Activated B cell treated with CpG ODN at 0.5 μM for 24 hours (primary cell): Measurements from ENCODE around the gene MAP1LC3B. TPM values are rescaled to one million over a fixed set of nuclear protein-coding genes. Genes with fewer than 3 reads are reported as not detected.

ENCODE experiments used
- ATAC-seq: fragments of 200-7000 bp; cut with Tn5 transposase; one replicate; pipeline ENCODE4 v1.10.0; 2021; ENCODE audit warnings: low read depth, mild to moderate bottlenecking, moderate library complexity
- CTCF ChIA-PET: fragments of 350-600 bp; sonication (Branson Sonifier 250); formaldehyde crosslinking; loops from one replicate; lab custom pipeline; 2021; ENCODE audit warnings: antibody characterized with exemption; lab: Charles Lee
- POLR2A ChIA-PET: fragments of 350-600 bp; sonication (Branson Sonifier 250); formaldehyde crosslinking; loops from one replicate; lab custom pipeline; 2021; ENCODE audit warnings: antibody characterized with exemption; lab: Charles Lee
- DNase-seq: peaks from one replicate; pipeline ENCODE4 v3.0.0; 2022
- H3K27ac Mint-ChIP-seq: one replicate; pipeline ENCODE4 v1.8.0; 2020; ENCODE audit warnings: mixed read lengths
- H3K27me3 Mint-ChIP-seq: one replicate; pipeline ENCODE4 v1.8.0; 2021; ENCODE audit warnings: mixed read lengths
- H3K36me3 Mint-ChIP-seq: one replicate; pipeline ENCODE4 v1.8.0; 2021; ENCODE audit warnings: low read depth, mixed read lengths
- H3K4me1 Mint-ChIP-seq: one replicate; pipeline ENCODE4 v1.8.0; 2021; ENCODE audit warnings: mixed read lengths
- H3K4me3 Mint-ChIP-seq: one replicate; pipeline ENCODE4 v1.8.0; 2020; ENCODE audit warnings: mild to moderate bottlenecking, mixed read lengths
- H3K9me3 Mint-ChIP-seq: one replicate; pipeline ENCODE4 v1.8.0; 2020; ENCODE audit warnings: mixed read lengths
- CTCF ChIP-seq: fragments of 200-600 bp; IDR thresholded peaks from one replicate; pipeline ENCODE4 v1.8.0; 2022; ENCODE audit warnings: antibody characterized with exemption, mild to moderate bottlenecking
- intact Hi-C: fragments of 100-400 bp; cut with micrococcal nuclease; formaldehyde crosslinking; loops from one replicate; pipeline ENCODE4 v1.15.1; 2024
- total RNA-seq: library from RNA; stranded (reverse); gene quantifications from 2 replicates; pipeline ENCODE4 v1.2.3, GENCODE V29; 2022

The MAP1LC3B gene
- total RNA-seq, 1 donor from 2014 or later: 52.9 TPM

GRCh38 chr16:87442581-87442966 is 50.4 kb downstream of the MAP1LC3B start:
- peaks cover 4% of the 10 kb centered on the region for H3K36me3 Mint-ChIP-seq
- no peaks in the 10 kb centered on the region for H3K9me3 Mint-ChIP-seq
- no peak for DNase-seq
- POLR2A ChIA-PET: no interaction called here
- ATAC-seq: no peak
- H3K27me3 Mint-ChIP-seq: no peaks in the 10 kb centered on the region
- H3K4me1 Mint-ChIP-seq: no peaks in the 10 kb centered on the region
- intact Hi-C loops: no loop called here
- CTCF ChIA-PET: no interaction called here
- no peak for TF ChIP-seq CTCF
- no peak overlapping the region for H3K27ac Mint-ChIP-seq
- H3K4me3 Mint-ChIP-seq: no peak overlapping the region

- ChIA-PET POLR2A (no interaction called here), CTCF (interaction anchor here (0.6 kb wide), 1 partner anchor 997 kb away, joined by 3 read pairs; no protein-coding TSS in a partner anchor)
- no peak overlapping the region for H3K27ac Mint-ChIP-seq
These were observed 50.9 kb downstream of the MAP1LC3B start for GRCh38 chr16:87443016-87443415.

GRCh38 chr16:87443964-87444363 is 51.8 kb downstream of the MAP1LC3B start:
- ChIA-PET CTCF (no interaction called here), POLR2A (interaction anchor here (0.7 kb wide), 1 partner anchor 1213 kb away, joined by 4 read pairs; no protein-coding TSS in a partner anchor)
- no peak overlapping the region for H3K4me3 Mint-ChIP-seq
- H3K27me3 Mint-ChIP-seq: no peaks in the 10 kb centered on the region
- no peak for DNase-seq
- H3K27ac Mint-ChIP-seq: no peak overlapping the region
- intact Hi-C loops: no loop called here
- peaks cover 4% of the 10 kb centered on the region for H3K36me3 Mint-ChIP-seq
- no peak for TF ChIP-seq CTCF
- no peak for ATAC-seq
- no peaks in the 10 kb centered on the region for H3K4me1 Mint-ChIP-seq
- H3K9me3 Mint-ChIP-seq: no peaks in the 10 kb centered on the region

More at GRCh38 chr16:87443016-87443415, 50.9 kb downstream of the MAP1LC3B start:
- DNase-seq: no peak
- no peak overlapping the region for H3K4me3 Mint-ChIP-seq
- H3K4me1 Mint-ChIP-seq: no peaks in the 10 kb centered on the region
- peaks cover 4% of the 10 kb centered on the region for H3K36me3 Mint-ChIP-seq
- no peak for TF ChIP-seq CTCF
- intact Hi-C loops: no loop called here
- no peak for ATAC-seq
- H3K27me3 Mint-ChIP-seq: no peaks in the 10 kb centered on the region
- H3K9me3 Mint-ChIP-seq: no peaks in the 10 kb centered on the region

- Mint-ChIP-seq H3K27ac (no peak overlapping the region), H3K27me3 (no peaks in the 10 kb centered on the region), H3K9me3 (no peaks in the 10 kb centered on the region), H3K4me3 (no peak overlapping the region), H3K4me1 (no peaks in the 10 kb centered on the region), H3K36me3 (peaks cover 4% of the 10 kb centered on the region)
- ChIA-PET CTCF (no interaction called here), POLR2A (no interaction called here)
- no peak for DNase-seq
- TF ChIP-seq CTCF: no peak
- intact Hi-C loops: no loop called here
- no peak for ATAC-seq
These were observed 53.4 kb downstream of the MAP1LC3B start for GRCh38 chr16:87445486-87445885.

- Mint-ChIP-seq H3K27ac (no peak overlapping the region), H3K27me3 (no peaks in the 10 kb centered on the region), H3K4me1 (no peaks in the 10 kb centered on the region), H3K36me3 (peaks cover 4% of the 10 kb centered on the region), H3K9me3 (no peaks in the 10 kb centered on the region), H3K4me3 (no peak overlapping the region)
- ATAC-seq (no peak), DNase-seq (no peak)
- no peak for TF ChIP-seq CTCF
- intact Hi-C loops: no loop called here
- CTCF ChIA-PET: no interaction called here
- POLR2A ChIA-PET: no interaction called here
These were observed 54.3 kb downstream of the MAP1LC3B start for GRCh38 chr16:87446479-87446878.
